A549 (cell line): Measurements from ENCODE around the gene POLR2L. TPM values are rescaled to one million over a fixed set of nuclear protein-coding genes. Genes with fewer than 3 reads are reported as not detected.

ENCODE experiments used
- ATAC-seq, 2 experiments: fragments of 200-7000 bp in 1 of 2; fragments of >200 bp in 1 of 2; cut with Nextera tagmentation in 1 of 2; cut with Tn5 transposase in 1 of 2; 3 replicates each; pipeline versions ENCODE4 v1.8.0 to v1.9.1; 2018 to 2020; ENCODE audit warnings: mild to moderate bottlenecking in 1 of 2, moderate library complexity in 1 of 2
- CTCF ChIA-PET: fragments of 300-600 bp; sonication (Branson Sonifier 250); formaldehyde crosslinking; extraction: SDS; loops from one replicate; lab custom pipeline; 2021; ENCODE audit warnings: antibody characterized with exemption, inconsistent platforms; lab: Yijun Ruan, JAX
- POLR2A ChIA-PET: fragments of 350-600 bp; formaldehyde crosslinking; extraction: SDS; loops from one replicate; lab custom pipeline; 2021; ENCODE audit warnings: antibody characterized with exemption, inconsistent platforms; lab: Yijun Ruan, JAX
- DNase-seq, 2 experiments: peaks; one replicate each; pipeline versions ENCODE4 v3.0.0 to v3.0.0-alpha.2; 2011 to 2016; ENCODE audit warnings: low read depth in 1 of 2, low spot score in 1 of 2
- FAIRE-seq: peaks from 2 replicates; lab custom pipeline; 2011; peaks lifted over from hg19 to GRCh38; lab: Jason Lieb, UNC
- H3K27ac ChIP-seq, 2 experiments: fragments of >200 bp; sonication (Bioruptor Twin); formaldehyde crosslinking; 3 replicates each; pipeline ENCODE4 v1.5.1; 2016 to 2017
- H3K4me1 ChIP-seq: fragments of >200 bp; sonication (Bioruptor Twin); formaldehyde crosslinking; 3 replicates; pipeline ENCODE4 v1.6.1; 2016
- H3K4me2 ChIP-seq: fragments of >200 bp; sonication (Bioruptor Twin); formaldehyde crosslinking; 3 replicates; pipeline ENCODE4 v1.6.1; 2016
- H3K4me3 ChIP-seq: fragments of >200 bp; sonication (Bioruptor Twin); formaldehyde crosslinking; 3 replicates; pipeline ENCODE4 v1.5.1; 2016
- H3K9me3 ChIP-seq: fragments of >200 bp; sonication (Bioruptor Twin); formaldehyde crosslinking; 3 replicates; pipeline ENCODE4 v1.6.1; 2016
- ATOH8 ChIP-seq: fragments of 250-450 bp; sonication (Bioruptor Pico); IDR thresholded peaks from 2 replicates; pipeline ENCODE4 v1.5.0; 2020; ENCODE audit warnings: low read depth, mild to moderate bottlenecking, moderate library complexity
- E2F6 ChIP-seq: IDR thresholded peaks from 2 replicates; pipeline ENCODE4 v1.6.1; 2012; ENCODE audit warnings: low read depth, borderline replicate concordance
- ESRRA ChIP-seq: fragments of 150-350 bp; IDR thresholded peaks from 2 replicates; pipeline ENCODE4 v1.6.1; 2014; ENCODE audit warnings: mild to moderate bottlenecking, low read length, borderline replicate concordance
- FOSB ChIP-seq: fragments of 250-450 bp; sonication (Bioruptor Pico); IDR thresholded peaks from 2 replicates; pipeline ENCODE4 v1.5.0; 2020; ENCODE audit warnings: mild to moderate bottlenecking, moderate library complexity
- HDAC2 ChIP-seq: fragments of 200-600 bp; sonication (generic); IDR thresholded peaks from 2 replicates; pipeline ENCODE4 v1.6.1; 2016
- HES2 ChIP-seq: fragments of >200 bp; sonication (Bioruptor Twin); formaldehyde crosslinking; IDR thresholded peaks from 2 replicates; pipeline ENCODE4 v1.6.1; 2016
- HOXB13 ChIP-seq: fragments of 250-450 bp; sonication (Bioruptor Pico); IDR thresholded peaks from 2 replicates; pipeline ENCODE4 v1.5.0; 2020; ENCODE audit warnings: low read depth, mild to moderate bottlenecking, moderate library complexity
- HOXB5 ChIP-seq: fragments of 250-450 bp; sonication (Bioruptor Pico); IDR thresholded peaks from 2 replicates; pipeline ENCODE4 v1.5.0; 2020; ENCODE audit warnings: mild to moderate bottlenecking, moderate library complexity
- JUNB ChIP-seq: fragments of >200 bp; sonication (Bioruptor Twin); formaldehyde crosslinking; IDR thresholded peaks from 2 replicates; pipeline ENCODE4 v1.6.1; 2016
- NFE2L2 ChIP-seq: fragments of 150-350 bp; conservative IDR thresholded peaks from 2 replicates; pipeline ENCODE4 v1.6.1; 2014; ENCODE audit warnings: low read length
- NPAS2 ChIP-seq: fragments of 250-450 bp; sonication (Bioruptor Pico); IDR thresholded peaks from 2 replicates; pipeline ENCODE4 v1.8.0; 2022; ENCODE audit warnings: mild to moderate bottlenecking, moderate library complexity, borderline replicate concordance
- RAD21 ChIP-seq, 2 experiments: fragments of >200 bp in 1 of 2; sonication (Bioruptor Twin) in 1 of 2; formaldehyde crosslinking in 1 of 2; IDR thresholded peaks in 1 of 2; conservative IDR thresholded peaks in 1 of 2; 2 replicates in 1 of 2; 3 replicates in 1 of 2; pipeline ENCODE4 v1.6.1; 2012 to 2018; ENCODE audit warnings: inconsistent platforms in 1 of 2
- RARB ChIP-seq: fragments of 250-450 bp; sonication (Bioruptor Pico); IDR thresholded peaks from 2 replicates; pipeline ENCODE4 v1.8.0; 2021; ENCODE audit warnings: mild to moderate bottlenecking, moderate library complexity
- RCOR1 ChIP-seq: fragments of 150-350 bp; IDR thresholded peaks from 2 replicates; pipeline ENCODE4 v1.6.1; 2014; ENCODE audit warnings: antibody characterized with exemption, low read length, low read depth
- RFX5 ChIP-seq: fragments of 450-650 bp; IDR thresholded peaks from 2 replicates; pipeline ENCODE4 v1.7.1; 2014; ENCODE audit warnings: antibody characterized with exemption, mild to moderate bottlenecking, moderate library complexity
- TFCP2L1 ChIP-seq: fragments of 250-450 bp; sonication (Bioruptor Pico); IDR thresholded peaks from 2 replicates; pipeline ENCODE4 v1.5.0; 2021; ENCODE audit warnings: mild to moderate bottlenecking
- TP53 ChIP-seq: fragments of 250-450 bp; sonication (Bioruptor Pico); IDR thresholded peaks from 2 replicates; pipeline ENCODE4 v1.5.0; 2021; ENCODE audit warnings: mild to moderate bottlenecking, moderate library complexity
- USF2 ChIP-seq: fragments of 450-650 bp; IDR thresholded peaks from 2 replicates; pipeline ENCODE4 v1.6.1; 2014; ENCODE audit warnings: antibody characterized with exemption
- ZNF302 ChIP-seq: fragments of 250-450 bp; sonication (Bioruptor Pico); IDR thresholded peaks from 2 replicates; pipeline ENCODE4 v1.9.0; 2021; ENCODE audit warnings: inconsistent platforms, mild to moderate bottlenecking, moderate library complexity
- WGBS: methylation state at CpG from one replicate; pipeline ENCODE4 v1.1.6; 2017; ENCODE audit errors: missing lambda C conversion rate; 5-methylcytosine and 5-hydroxymethylcytosine counted together
- polyA plus RNA-seq, 4 experiments: library from polyadenylated mRNA; depleted of rRNA in 3 of 4; stranded (reverse); fragments of >200 nt; fragmentation: RNase III in 1 of 4; extraction: RNeasy Plus Mini Kit Qiagen cat#74134 plus additional on column Dnase treatment in 1 of 4; gene quantifications; 2 replicates in 3 of 4; 3 replicates in 1 of 4; pipeline ENCODE4 v1.2.3, GENCODE V29; 2011 to 2017
- TF ChIP-seq, protein P1 (sequence below): fragments of 150-350 bp; IDR thresholded peaks from 2 replicates; pipeline ENCODE4 v1.6.1; 2014; ENCODE audit warnings: low read depth, mild to moderate bottlenecking, low read length
- TF ChIP-seq, protein P2 (sequence below): IDR thresholded peaks from 2 replicates; pipeline ENCODE4 v1.6.1; 2012

The POLR2L gene
- polyA plus RNA-seq, 2 of the 4 experiments (the other 2 are of a cell fraction), result 140 to 773 TPM

DNA sequence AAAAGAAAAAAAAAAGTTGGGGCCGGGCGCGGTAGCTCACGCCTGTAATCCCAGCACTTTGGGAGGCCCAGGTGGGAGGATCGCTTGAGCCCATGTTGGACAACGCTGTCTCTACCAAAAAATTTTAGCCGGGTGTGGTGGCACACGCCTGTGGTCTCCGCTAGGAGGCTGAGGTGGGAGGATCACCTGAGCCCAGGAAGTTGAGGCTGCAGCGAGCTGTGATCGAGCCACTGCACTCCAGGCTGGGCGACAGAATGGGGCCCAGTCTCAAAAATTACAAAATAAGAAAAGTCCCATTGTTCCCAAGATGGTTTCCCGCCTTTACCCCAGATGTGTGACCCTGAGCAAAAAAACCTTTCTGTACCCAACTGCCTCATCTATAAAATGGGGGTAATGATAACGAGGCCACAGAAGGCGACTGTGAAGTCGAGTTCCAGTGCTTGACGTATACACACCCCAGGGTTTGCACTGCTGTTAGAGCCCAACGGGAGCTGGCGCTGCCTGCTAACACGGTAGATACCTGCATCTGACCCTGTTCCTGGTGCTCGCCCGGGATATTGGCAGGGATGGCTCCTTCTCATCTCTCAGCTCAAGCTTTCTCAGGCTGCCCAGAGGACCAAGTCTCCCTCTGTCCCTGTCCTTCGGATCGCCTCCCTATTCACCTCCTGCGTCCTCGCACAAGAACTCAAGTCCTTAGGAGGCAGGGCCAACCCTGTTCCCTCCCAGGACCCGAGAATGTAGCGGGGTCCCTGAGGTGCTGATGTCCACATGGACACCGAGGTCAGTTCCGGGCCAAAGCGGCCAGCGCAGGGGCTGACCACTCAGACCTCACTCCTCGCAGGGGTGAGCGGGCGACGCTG lies 33.7 kb downstream of the POLR2L start:
- TF ChIP-seq E2F6 (0 out of 2 replicates have a peak, but pooled peaks have one; percentile 18), NPAS2 (no peak)
- H3K27ac ChIP-seq, result peak overlapping the region; percentile 95 to 97
- H3K4me3 ChIP-seq, result peak overlapping the region; percentile 94
- POLR2A ChIA-PET, result interaction anchor here (1.0 to 2.0 kb wide), 8 partner anchors 11 to 233 kb away, joined by 3 to 35 read pairs (median 6); partner anchors contain the start of genes CD151, CEND1, CHID1 and PHRF1
- no peaks in the 10 kb centered on the region for H3K9me3 ChIP-seq
- H3K4me1 ChIP-seq, result peaks cover 46% of the 10 kb centered on the region
- FAIRE-seq, result no peak
- WGBS, result 41% methylated on average over 31 of the region's 36 CpGs
- H3K4me2 ChIP-seq, result peak overlapping the region; percentile 83
- ATAC-seq, result peak in 1 of 2 experiments; percentile 81; a peak in 4 of 6 replicates
- CTCF ChIA-PET, result interaction anchor here (0.6 to 2.0 kb wide), 3 partner anchors 9 to 69 kb away, joined by 3 to 10 read pairs (median 4); no protein-coding TSS in a partner anchor
- DNase-seq, result peak in 1 of 2 experiments; percentile 83

DNA sequence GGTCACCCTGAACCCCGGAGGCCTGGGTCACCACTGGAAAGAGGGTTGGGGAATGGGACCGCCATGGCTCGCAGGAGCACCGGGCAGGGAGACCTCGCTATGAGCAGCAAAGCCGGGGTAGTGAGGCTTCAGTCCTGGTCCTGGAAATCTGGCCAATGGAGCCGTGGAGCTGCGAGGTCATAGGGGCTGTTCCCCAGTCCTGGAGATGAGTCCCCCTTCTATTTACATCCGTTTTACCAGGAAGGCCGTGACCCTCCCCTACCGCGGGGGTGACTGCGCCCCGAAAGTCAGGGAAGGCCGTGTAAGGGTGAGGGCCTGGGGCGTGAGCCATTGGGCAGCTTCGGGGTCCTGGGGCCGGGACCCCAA lies 37.7 kb downstream of the POLR2L start:
- ChIA-PET CTCF (interaction anchor here (1.0 to 1.2 kb wide), 2 partner anchors 9 to 15 kb away, joined by 3 to 4 read pairs; no protein-coding TSS in a partner anchor), POLR2A (interaction anchor here (2.0 kb wide), 1 partner anchor 15 kb away, joined by 9 read pairs; no protein-coding TSS in a partner anchor)
- peaks cover 22% of the 10 kb centered on the region for H3K4me1 ChIP-seq
- H3K27ac ChIP-seq, result peak overlapping the region; percentile 76 to 90
- H3K4me2 ChIP-seq, result peak overlapping the region; percentile 93
- FAIRE-seq, result no peak
- TF ChIP-seq RAD21 (conservative IDR thresholded peaks at IDR 0.05 in 1 of 2, IDR thresholded peaks at IDR 0.05 in 1 of 2), result no peak
- no peak for ATAC-seq
- WGBS, result 29% methylated on average over 18 of the region's 18 CpGs
- H3K9me3 ChIP-seq, result no peaks in the 10 kb centered on the region
- peak overlapping the region; percentile 60 for H3K4me3 ChIP-seq
- DNase-seq, result no peak

- ATAC-seq, result peak in 1 of 2 experiments; percentile 2; a peak in 1 of 6 replicates
These were observed 38.3 kb downstream of the POLR2L start for GRCh38 chr11:803770-804598.

DNA sequence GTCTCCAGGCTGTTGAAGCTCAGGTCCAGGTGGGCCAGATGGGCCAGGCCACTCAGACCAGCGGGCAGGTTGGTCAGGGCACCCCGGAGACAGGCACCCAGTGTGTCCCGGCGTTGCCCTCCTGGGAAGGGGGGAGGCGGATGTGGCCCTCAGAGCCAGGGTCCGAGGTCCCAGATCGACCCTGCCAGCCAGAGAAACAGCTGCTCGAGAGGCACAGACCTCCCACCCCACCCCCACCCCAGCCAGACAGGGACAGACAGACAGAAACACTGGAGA lies 38.9 kb downstream of the POLR2L start:
- ChIA-PET CTCF (interaction anchor here (1.1 to 1.4 kb wide), 3 partner anchors 16 to 249 kb away, joined by 3 to 4 read pairs (median 4); no protein-coding TSS in a partner anchor), POLR2A (interaction anchor here (2.0 kb wide), 1 partner anchor 16 kb away, joined by 9 read pairs; no protein-coding TSS in a partner anchor)
- peak overlapping the region in 1 of 2 experiments; percentile 90; a peak in 3 of 6 replicates for H3K27ac ChIP-seq
- FAIRE-seq (no peak), DNase-seq (no peak), ATAC-seq (no peak)
- H3K9me3 ChIP-seq, result no peaks in the 10 kb centered on the region
- H3K4me3 ChIP-seq, result no peak overlapping the region
- WGBS, result no CpG with 5 or more reads among the region's 8 CpGs
- H3K4me1 ChIP-seq, result peaks cover 21% of the 10 kb centered on the region
- H3K4me2 ChIP-seq, result no peak overlapping the region; the same call in 2 of the 3 replicates
- TF ChIP-seq HOXB5 (CRISPR knock-in tag), result no peak
- TF ChIP-seq ZNF302 (CRISPR knock-in tag), result no peak
- no peak for TF ChIP-seq ESRRA
- no peak for TF ChIP-seq E2F6
- TF ChIP-seq USF2, result no peak
- no peak for TF ChIP-seq JUNB
- no peak for TF ChIP-seq ATOH8 (CRISPR knock-in tag)
- TF ChIP-seq RARB (CRISPR knock-in tag), result no peak
- TF ChIP-seq RCOR1, result no peak
- TF ChIP-seq TFCP2L1 (CRISPR knock-in tag), result no peak
- TF ChIP-seq NFE2L2, result no peak
- TF ChIP-seq RFX5, result no peak

More at GRCh38 chr11:803770-804598, 38.3 kb downstream of the POLR2L start:
- Histone ChIP-seq H3K4me3 (peak overlapping the region; percentile 60), H3K9me3 (no peaks in the 10 kb centered on the region), H3K4me1 (peaks cover 22% of the 10 kb centered on the region), H3K4me2 (peak overlapping the region; percentile 93)
- 89% methylated on average over 23 of the region's 26 CpGs for WGBS
- POLR2A ChIA-PET, result interaction anchor here (2.0 kb wide), 1 partner anchor 16 kb away, joined by 9 read pairs; no protein-coding TSS in a partner anchor
- CTCF ChIA-PET, result interaction anchor here (1.0 to 1.4 kb wide), 3 partner anchors 8 to 21 kb away, joined by 3 to 4 read pairs (median 4); no protein-coding TSS in a partner anchor
- DNase-seq (no peak), FAIRE-seq (no peak)
- no peak for TF ChIP-seq TP53 (CRISPR knock-in tag)
- no peak for TF ChIP-seq FOSB (CRISPR knock-in tag)
- TF ChIP-seq HOXB13 (CRISPR knock-in tag), result no peak
- no peak for TF ChIP-seq RCOR1
- no peak for TF ChIP-seq HDAC2
- no peak for TF ChIP-seq ZNF302 (CRISPR knock-in tag)
- TF ChIP-seq, protein P1, sequence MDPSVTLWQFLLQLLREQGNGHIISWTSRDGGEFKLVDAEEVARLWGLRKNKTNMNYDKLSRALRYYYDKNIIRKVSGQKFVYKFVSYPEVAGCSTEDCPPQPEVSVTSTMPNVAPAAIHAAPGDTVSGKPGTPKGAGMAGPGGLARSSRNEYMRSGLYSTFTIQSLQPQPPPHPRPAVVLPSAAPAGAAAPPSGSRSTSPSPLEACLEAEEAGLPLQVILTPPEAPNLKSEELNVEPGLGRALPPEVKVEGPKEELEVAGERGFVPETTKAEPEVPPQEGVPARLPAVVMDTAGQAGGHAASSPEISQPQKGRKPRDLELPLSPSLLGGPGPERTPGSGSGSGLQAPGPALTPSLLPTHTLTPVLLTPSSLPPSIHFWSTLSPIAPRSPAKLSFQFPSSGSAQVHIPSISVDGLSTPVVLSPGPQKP, result no peak
- no peak for TF ChIP-seq HES2
- TF ChIP-seq, protein P2, sequence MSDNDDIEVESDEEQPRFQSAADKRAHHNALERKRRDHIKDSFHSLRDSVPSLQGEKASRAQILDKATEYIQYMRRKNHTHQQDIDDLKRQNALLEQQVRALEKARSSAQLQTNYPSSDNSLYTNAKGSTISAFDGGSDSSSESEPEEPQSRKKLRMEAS, result no peak
- no peak for TF ChIP-seq ESRRA
- TF ChIP-seq, all 56 proteins: peak for 0
- peak overlapping the region; percentile 76 to 90 for H3K27ac ChIP-seq
